Skin of body (tissue), 2 donors: ENCODE data around the gene STK11IP. TPM values are rescaled to one million over a fixed set of nuclear protein-coding genes. Genes with fewer than 3 reads are reported as not detected.

Source experiments
- DNase-seq: peaks from one replicate; lab custom pipeline; 2025; lab: John Stamatoyannopoulos, UW
- total RNA-seq: library from RNA; depleted of rRNA; stranded (reverse); fragments of >200 nt; gene quantifications from one replicate; pipeline ENCODE4 v1.2.3, GENCODE V29; 2014

Gene STK11IP
- total RNA-seq, 1 donor from 2014 or later, result 22.8 TPM

GRCh38 chr2:219634951-219635751, 37.5 kb downstream of the STK11IP start:
- DNase-seq, result no peak

GRCh38 chr2:219636144-219636915, 38.7 kb downstream of the STK11IP start:
- no peak for DNase-seq

GRCh38 chr2:219636941-219637841, 39.5 kb downstream of the STK11IP start:
- DNase-seq, result no peak

- no peak for DNase-seq
Observed at GRCh38 chr2:219637842-219638185, 40.2 kb downstream of the STK11IP start.

GRCh38 chr2:219638217-219638947, 40.7 kb downstream of the STK11IP start:
- DNase-seq, result no peak

GRCh38 chr2:219638948-219639755, 41.5 kb downstream of the STK11IP start:
- DNase-seq, result peak; percentile 13

- DNase-seq, result no peak
Observed at GRCh38 chr2:219641390-219642068, 43.9 kb downstream of the STK11IP start.

- no peak for DNase-seq
Observed at GRCh38 chr2:219642069-219642454, 44.4 kb downstream of the STK11IP start.

- peak; percentile 95 for DNase-seq
Observed at GRCh38 chr2:219642465-219643083, 44.9 kb downstream of the STK11IP start.

GRCh38 chr2:219643084-219643473, 45.4 kb downstream of the STK11IP start:
- DNase-seq, result no peak

GRCh38 chr2:219643788-219644398, 46.2 kb downstream of the STK11IP start:
- DNase-seq, result no peak

GRCh38 chr2:219644801-219645480, 47.3 kb downstream of the STK11IP start:
- DNase-seq, result no peak

GRCh38 chr2:219645631-219646527, 48.2 kb downstream of the STK11IP start:
- DNase-seq, result no peak

GRCh38 chr2:219648176-219648575, 50.5 kb downstream of the STK11IP start:
- no peak for DNase-seq

- DNase-seq, result no peak
Observed at GRCh38 chr2:219648963-219649362, 51.3 kb downstream of the STK11IP start.

GRCh38 chr2:219650426-219651248, 53.0 kb downstream of the STK11IP start:
- no peak for DNase-seq
